VCaP (cell line): Measurements from ENCODE around the gene RASL10B.

Source experiments
- H3K27ac ChIP-seq: fragments of 450-650 bp; 2 replicates; pipeline ENCODE4 v1.5.1; 2017
- CTCF ChIP-seq: fragments of 450-650 bp; conservative IDR thresholded peaks from 2 replicates; pipeline ENCODE4 v1.5.1; 2017; ENCODE audit warnings: mild to moderate bottlenecking, moderate library complexity

RASL10B gene

GRCh38 chr17:35760587-35760986, 29.1 kb downstream of the RASL10B start, which contains the start of gene C17orf50:
Gene C17orf50, plus strand, starts transcription at chr17:35760887. Its CDS starts 55 bp downstream, at chr17:35760942.
- TF ChIP-seq CTCF: no peak
- H3K27ac ChIP-seq: no peak within 1 kb of the TSS

DNA sequence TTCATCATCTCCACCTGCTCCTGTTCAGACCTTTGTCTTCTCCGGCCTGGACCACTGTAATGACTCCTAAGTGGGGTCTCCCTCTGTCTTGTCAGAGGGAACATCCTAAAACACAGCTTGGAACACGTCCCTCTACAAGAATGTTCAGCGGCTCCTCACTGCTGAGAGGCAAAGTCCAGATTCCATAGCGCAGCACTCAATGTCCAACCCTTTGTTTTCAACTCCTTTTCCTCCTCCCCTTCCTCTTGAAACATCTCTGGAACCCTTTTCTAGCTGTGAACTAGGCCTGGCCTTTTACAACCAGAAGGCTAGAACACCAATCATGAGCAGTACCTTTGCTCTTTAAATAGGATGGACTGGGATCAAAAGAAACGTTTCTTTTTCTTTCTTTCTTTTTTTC, 30.2 kb downstream of the RASL10B start:
- TF ChIP-seq CTCF: no peak
- H3K27ac ChIP-seq: no peak overlapping the region

DNA sequence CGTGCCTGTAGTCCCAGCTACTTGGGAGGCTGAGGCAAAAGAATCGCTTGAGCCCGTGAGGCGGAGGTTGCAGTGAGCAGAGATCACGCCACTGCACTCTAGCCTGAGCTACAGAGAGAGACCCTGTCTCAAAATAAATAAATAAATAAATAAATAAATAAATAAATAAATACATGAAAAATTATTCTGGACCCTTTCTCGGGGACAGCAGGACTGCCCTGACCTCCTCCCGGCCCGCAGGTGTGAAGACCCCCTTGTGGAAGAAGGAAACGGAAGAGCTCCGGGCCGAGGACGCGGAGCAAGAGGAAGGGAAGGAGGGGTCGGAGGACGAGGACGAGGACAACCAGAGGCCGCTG, 32.3 kb downstream of the RASL10B start:
- no peak for TF ChIP-seq CTCF
- H3K27ac ChIP-seq: peak overlapping the region; percentile 96

- H3K27ac ChIP-seq: peak overlapping the region; percentile 96
Observed at GRCh38 chr17:35764123-35764991, 32.9 kb downstream of the RASL10B start.

GRCh38 chr17:35765086-35765710, 33.8 kb downstream of the RASL10B start:
- no peak for TF ChIP-seq CTCF
- H3K27ac ChIP-seq: peak overlapping the region; percentile 96

More at GRCh38 chr17:35764123-35764991, 32.9 kb downstream of the RASL10B start:
- peak; percentile 100 for TF ChIP-seq CTCF

GRCh38 chr17:35765756-35766488, 34.5 kb downstream of the RASL10B start:
- TF ChIP-seq CTCF: no peak
- H3K27ac ChIP-seq: peak overlapping the region; percentile 96; the same call in 1 of the 2 replicates

DNA sequence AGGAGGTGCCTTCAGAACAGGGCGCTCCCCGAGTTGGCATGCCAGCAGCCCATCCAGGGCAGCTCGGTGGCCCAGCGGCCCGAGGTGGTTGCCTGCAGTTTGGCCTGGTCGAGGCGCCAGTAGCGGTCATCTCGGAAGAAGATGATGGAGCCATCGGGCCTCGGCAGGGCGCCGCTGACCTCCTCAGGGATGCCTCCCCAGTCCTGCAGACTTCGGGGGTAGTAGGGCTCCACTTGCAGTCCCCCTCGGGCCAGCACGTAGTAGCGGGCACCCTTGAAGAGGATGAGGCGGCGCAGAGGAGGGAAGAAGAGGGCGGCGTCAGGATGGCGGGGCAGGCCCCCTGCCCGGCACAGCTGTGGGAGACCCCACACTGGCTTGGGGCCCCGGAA, 35.0 kb downstream of the RASL10B start:
- TF ChIP-seq CTCF: no peak
- H3K27ac ChIP-seq: peak overlapping the region; percentile 7; the same call in 1 of the 2 replicates
